ENCODE data around the gene KIRREL1. TPM values are rescaled to one million over a fixed set of nuclear protein-coding genes. Genes with fewer than 3 reads are reported as not detected.

Gene KIRREL1
- total RNA-seq, 1 donor, result 96.9 TPM

DNA sequence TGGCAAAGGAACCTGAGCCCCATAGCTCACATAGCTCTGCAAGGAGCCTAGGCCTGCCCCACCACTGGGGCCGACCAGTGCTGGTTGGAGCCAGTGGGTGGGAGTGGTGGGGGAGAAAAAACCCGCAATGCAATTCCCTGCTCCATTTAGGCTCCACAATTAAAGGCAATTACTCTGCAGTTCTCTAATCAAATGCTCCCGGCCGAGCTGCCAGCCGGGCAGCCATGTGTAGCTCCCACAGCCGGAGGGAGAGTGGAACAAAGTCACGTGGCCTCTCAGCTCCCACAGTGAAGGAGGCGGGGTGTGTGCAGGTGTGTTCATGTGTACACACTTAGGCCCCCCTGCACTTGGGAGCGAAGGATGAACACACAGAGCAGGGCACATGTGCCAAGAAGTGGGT lies 81.6 kb downstream of the KIRREL1 start:
- TF ChIP-seq, protein P1, sequence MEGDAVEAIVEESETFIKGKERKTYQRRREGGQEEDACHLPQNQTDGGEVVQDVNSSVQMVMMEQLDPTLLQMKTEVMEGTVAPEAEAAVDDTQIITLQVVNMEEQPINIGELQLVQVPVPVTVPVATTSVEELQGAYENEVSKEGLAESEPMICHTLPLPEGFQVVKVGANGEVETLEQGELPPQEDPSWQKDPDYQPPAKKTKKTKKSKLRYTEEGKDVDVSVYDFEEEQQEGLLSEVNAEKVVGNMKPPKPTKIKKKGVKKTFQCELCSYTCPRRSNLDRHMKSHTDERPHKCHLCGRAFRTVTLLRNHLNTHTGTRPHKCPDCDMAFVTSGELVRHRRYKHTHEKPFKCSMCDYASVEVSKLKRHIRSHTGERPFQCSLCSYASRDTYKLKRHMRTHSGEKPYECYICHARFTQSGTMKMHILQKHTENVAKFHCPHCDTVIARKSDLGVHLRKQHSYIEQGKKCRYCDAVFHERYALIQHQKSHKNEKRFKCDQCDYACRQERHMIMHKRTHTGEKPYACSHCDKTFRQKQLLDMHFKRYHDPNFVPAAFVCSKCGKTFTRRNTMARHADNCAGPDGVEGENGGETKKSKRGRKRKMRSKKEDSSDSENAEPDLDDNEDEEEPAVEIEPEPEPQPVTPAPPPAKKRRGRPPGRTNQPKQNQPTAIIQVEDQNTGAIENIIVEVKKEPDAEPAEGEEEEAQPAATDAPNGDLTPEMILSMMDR (IDR thresholded peaks at IDR 0.05; ENCODE audit: insufficient read depth, low read length), result no peak
- no peak for DNase-seq (ENCODE audit: low read depth)
- no peak overlapping the region for H3K4me3 ChIP-seq (ENCODE audit: low read depth, low read length)

DNA sequence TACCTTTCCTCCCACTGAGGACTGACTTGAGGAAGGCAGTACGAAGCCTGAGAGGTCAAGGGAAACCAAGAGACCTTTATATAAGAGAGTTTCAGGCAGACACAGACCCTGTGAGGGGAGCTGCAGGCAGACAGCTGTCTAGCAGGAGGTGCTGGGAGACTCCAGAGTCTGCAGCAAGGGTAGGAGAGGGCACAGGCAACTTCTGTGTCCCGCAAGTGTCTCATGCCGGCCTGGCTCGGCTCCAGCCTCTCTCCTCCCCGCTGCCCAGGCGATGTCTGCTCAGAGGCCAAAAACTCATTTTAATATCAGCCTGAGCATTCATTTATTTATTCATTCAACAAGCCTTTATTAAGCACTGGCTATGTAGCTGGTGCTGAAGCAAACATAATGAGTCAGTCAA lies 83.0 kb downstream of the KIRREL1 start:
- no peak overlapping the region for H3K4me3 ChIP-seq (ENCODE audit: low read depth, low read length)
- TF ChIP-seq, protein P1 (IDR thresholded peaks at IDR 0.05; ENCODE audit: insufficient read depth, low read length), result no peak
- DNase-seq (ENCODE audit: low read depth), result no peak

DNA sequence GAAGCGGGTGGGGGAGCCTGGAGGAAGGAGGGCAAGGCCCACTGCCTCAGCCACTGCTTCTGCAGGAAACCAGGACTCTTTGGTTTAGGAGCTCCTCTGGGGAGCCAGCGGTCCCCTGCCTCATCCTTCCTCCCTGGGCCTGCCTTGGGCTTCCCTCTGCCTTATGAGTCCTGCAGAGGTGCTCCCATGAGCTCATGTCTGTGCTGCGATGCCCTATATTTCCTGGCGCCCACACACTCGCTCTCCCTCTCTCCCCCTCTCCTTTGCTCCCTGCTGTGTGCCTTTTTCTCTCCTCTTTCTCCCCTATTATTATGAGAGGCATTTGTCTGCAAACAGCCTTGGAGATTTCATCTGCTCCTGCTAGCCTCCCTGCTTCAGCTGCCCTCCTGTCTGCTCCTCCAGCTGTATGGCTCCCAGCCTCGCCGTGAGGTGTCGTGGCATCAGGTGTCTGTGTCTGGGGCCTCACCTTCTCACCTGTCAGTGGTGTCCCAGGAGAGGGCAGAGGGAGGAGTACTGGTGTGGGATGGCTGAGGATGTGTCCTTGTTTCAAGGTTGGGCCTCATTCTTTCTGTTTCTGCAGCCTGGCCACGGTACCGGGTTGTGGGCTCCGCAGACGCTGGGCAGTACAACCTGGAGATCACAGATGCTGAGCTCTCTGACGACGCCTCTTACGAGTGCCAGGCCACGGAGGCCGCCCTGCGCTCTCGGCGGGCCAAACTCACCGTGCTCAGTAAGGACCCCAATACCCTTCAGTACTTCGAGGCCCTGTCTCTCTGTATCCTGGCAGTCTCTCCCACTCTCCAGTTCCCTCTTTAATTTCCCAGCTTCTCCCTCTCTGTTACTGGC lies 84.2 kb downstream of the KIRREL1 start:
- TF ChIP-seq, protein P1 (IDR thresholded peaks at IDR 0.05; ENCODE audit: insufficient read depth, low read length), result no peak
- no peak for DNase-seq (ENCODE audit: low read depth)
- H3K4me3 ChIP-seq (ENCODE audit: low read depth, low read length), result no peak overlapping the region

DNA sequence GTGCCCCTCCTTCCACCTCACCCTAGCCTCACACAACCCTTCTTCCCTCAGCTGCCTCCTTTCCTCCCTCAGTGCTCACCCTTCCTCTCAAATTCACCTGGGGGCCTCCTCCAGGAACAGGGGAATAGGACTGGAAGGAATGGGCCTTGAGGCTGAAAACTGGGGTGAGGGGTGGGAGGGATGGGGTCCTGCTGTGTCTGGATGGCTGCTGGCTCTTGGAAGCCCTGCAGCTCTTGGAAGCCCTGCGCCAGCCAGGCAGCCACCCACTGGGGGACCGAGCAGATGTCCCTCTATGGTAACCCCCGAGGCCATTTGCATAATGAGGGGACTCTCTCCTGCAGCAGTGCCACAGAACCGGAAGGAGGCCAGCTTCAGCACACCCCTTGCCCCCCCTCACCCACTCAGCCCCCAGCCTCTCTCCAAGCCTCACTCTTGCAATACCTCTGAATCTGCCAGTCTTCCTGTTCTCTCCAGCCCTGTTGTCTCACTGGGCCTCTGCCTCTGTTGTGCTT lies 85.2 kb downstream of the KIRREL1 start:
- H3K4me3 ChIP-seq (ENCODE audit: low read depth, low read length), result no peak overlapping the region
- no peak for DNase-seq (ENCODE audit: low read depth)
- TF ChIP-seq, protein P1 (IDR thresholded peaks at IDR 0.05; ENCODE audit: insufficient read depth, low read length), result no peak

DNA sequence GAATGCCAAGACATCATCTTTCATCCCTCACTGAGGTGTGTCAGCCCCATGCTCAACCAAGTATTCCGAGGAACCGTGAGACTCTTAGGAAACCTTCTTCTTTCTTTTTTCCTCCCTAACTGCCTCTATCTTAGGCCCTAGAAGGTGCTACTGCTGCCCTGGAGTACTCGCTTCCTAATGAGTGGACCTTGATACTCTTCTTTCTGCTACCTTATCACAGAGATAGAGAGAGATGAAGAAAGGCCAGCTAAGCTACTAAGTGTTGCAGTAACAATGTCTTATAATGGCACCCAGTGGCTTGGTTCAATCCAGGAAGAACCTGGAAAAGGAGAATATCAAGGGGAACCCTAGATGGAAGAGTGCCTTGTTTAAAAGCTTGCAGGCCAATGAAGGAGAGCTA lies 86.6 kb downstream of the KIRREL1 start:
- no peak overlapping the region for H3K4me3 ChIP-seq (ENCODE audit: low read depth, low read length)
- TF ChIP-seq, protein P1 (IDR thresholded peaks at IDR 0.05; ENCODE audit: insufficient read depth, low read length), result no peak
- DNase-seq (ENCODE audit: low read depth), result no peak

DNA sequence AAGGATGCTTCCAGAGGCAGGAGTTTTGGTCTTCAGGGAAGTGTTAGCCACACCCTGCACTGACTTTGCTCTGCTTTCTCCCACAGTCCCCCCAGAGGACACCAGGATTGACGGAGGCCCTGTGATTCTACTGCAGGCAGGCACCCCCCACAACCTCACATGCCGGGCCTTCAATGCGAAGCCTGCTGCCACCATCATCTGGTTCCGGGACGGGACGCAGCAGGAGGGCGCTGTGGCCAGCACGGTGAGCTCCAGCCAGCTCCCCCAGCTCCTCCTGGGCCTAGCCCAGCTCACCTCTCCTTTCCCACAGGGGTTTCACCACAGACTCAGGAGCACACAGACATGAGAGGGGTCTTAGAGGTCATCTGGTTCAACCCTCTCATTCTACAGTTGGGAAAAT lies 90.9 kb downstream of the KIRREL1 start:
- DNase-seq (ENCODE audit: low read depth), result no peak
- TF ChIP-seq, protein P1 (IDR thresholded peaks at IDR 0.05; ENCODE audit: insufficient read depth, low read length), result no peak
- no peak overlapping the region for H3K4me3 ChIP-seq (ENCODE audit: low read depth, low read length)
